Uterus (tissue), 2 donors: ENCODE data around the gene PTH2R.
"Not testable (repeated sequence)": the region's sequence is repeated elsewhere in the genome, so short reads cannot be mapped to it uniquely, and the experiment has no call there.

Source experiments
- POLR2A ChIP-seq, 2 donors: fragments of 450-650 bp; IDR thresholded peaks; one replicate each; pipeline ENCODE4 v1.6.1; 2016; ENCODE audit warnings: antibody characterized with exemption in 2 of 2, mild to moderate bottlenecking in 1 of 2, moderate library complexity in 1 of 2
- TF ChIP-seq, protein P1 (sequence below), 4 experiments: fragments of 200-600 bp in 2 of 4; fragments of 450-650 bp in 2 of 4; sonication (generic) in 2 of 4; IDR thresholded peaks; one replicate each; pipeline ENCODE4 v1.5.1; 2016 to 2019; ENCODE audit warnings: antibody characterized with exemption in 4 of 4, mild to moderate bottlenecking in 2 of 4, moderate library complexity in 1 of 4

GRCh38 chr2:208377344-208377860 lies 29.2 kb upstream of the PTH2R start:
- TF ChIP-seq, protein P1, sequence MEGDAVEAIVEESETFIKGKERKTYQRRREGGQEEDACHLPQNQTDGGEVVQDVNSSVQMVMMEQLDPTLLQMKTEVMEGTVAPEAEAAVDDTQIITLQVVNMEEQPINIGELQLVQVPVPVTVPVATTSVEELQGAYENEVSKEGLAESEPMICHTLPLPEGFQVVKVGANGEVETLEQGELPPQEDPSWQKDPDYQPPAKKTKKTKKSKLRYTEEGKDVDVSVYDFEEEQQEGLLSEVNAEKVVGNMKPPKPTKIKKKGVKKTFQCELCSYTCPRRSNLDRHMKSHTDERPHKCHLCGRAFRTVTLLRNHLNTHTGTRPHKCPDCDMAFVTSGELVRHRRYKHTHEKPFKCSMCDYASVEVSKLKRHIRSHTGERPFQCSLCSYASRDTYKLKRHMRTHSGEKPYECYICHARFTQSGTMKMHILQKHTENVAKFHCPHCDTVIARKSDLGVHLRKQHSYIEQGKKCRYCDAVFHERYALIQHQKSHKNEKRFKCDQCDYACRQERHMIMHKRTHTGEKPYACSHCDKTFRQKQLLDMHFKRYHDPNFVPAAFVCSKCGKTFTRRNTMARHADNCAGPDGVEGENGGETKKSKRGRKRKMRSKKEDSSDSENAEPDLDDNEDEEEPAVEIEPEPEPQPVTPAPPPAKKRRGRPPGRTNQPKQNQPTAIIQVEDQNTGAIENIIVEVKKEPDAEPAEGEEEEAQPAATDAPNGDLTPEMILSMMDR (IDR thresholded peaks at IDR 0.05), result not testable (repeated sequence)
- not testable (repeated sequence) for TF ChIP-seq POLR2A (IDR thresholded peaks at IDR 0.05)
